ENCODE data around the gene FIGNL1. TPM values are rescaled to one million over a fixed set of nuclear protein-coding genes. Genes with fewer than 3 reads are reported as not detected.

FIGNL1 gene
- total RNA-seq, 1 donor from 2014 or later, result 36.3 TPM

DNA sequence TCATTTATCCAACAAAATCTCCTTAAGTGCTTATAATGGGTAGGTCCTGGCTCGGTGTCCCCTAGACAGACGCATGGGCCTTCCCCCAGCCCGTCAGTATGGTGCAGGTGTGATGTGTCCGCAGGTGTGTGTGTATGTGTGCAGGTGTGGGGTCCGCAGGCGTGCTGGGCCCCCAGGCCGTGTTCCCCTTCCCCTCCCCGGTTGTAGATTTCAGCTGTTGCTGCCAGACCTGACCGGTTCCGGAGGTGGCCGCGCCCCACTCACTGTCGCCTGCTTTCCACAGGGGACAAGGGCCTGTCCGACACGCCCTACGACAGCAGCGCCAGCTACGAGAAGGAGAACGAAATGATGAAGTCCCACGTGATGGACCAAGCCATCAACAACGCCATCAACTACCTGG is 50.5 kb downstream of the FIGNL1 start:
- intact Hi-C loops (cut with micrococcal nuclease), result loop anchor here (5.0 kb wide), 1 partner anchor 37 kb away; no protein-coding TSS in a partner anchor

GRCh38 chr7:50399206-50399605 is 50.9 kb downstream of the FIGNL1 start:
- intact Hi-C loops (cut with micrococcal nuclease), result loop anchor here (5.0 kb wide), 1 partner anchor 37 kb away; no protein-coding TSS in a partner anchor

GRCh38 chr7:50397971-50398324 is 52.2 kb downstream of the FIGNL1 start:
- intact Hi-C loops (cut with micrococcal nuclease), result loop anchor here (2.0 to 5.0 kb wide), 3 partner anchors 17 to 53 kb away; partner anchors contain the start of gene FIGNL1

DNA sequence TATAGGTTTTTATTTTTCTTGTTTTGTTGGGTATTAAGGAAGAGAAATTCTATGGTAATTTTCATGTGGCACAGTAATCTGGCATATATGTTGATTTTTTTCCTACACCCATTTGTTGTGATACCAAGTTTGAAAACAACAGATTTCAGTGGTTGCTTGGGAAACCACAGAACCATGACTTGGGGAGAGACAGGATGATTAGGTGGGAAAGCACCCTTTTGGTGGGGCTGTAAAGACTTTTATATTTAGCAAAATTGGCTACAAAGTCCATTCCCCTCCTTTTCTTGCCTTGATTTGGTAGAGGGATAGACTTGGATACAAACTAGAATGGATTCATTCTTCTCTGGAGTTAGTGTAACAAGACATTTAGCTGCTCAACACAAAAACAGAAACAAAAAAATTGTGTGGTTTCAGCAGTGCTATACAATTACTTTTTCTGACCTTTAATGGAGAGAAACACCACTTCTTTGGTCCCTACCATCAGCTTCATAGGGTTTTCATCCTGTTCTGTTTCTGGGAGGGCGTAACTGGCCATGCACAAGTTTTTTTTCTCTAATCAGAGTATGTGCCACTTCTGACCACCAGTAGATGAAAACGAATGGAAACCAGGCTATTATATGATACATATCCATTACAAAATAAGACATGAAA is 52.7 kb downstream of the FIGNL1 start:
- intact Hi-C loops (cut with micrococcal nuclease), result loop anchor here (2.0 to 5.0 kb wide), 3 partner anchors 17 to 53 kb away; partner anchors contain the start of gene FIGNL1

DNA sequence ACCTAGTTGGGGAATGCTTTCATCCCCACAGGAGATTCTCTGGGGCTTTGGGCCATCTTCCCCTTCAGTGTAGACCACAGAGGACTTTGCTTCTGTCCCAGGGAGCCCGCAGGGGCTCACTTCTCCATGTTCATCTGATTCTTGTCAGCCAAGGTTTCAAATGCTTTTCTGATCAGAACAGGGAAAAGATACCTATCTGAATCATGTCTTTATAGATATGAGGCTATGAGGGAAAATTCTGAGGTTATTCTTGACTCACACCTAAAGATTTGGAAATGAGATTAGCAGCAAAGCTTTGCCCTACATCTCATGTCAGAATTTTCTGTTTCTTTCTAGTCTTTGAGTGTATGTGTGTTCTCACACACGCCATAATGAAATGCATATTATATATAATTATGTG is 53.3 kb downstream of the FIGNL1 start:
- intact Hi-C loops (cut with micrococcal nuclease), result loop anchor here (2.0 to 5.0 kb wide), 3 partner anchors 18 to 54 kb away; partner anchors contain the start of gene FIGNL1

- intact Hi-C loops (cut with micrococcal nuclease), result no loop called here
Observed at GRCh38 chr7:50394315-50394714, 55.8 kb downstream of the FIGNL1 start.

Other genes starting within 250 kb of the FIGNL1 start
- 473 and 486 TPM in 2 replicates for gene IKZF1, start 145.6 kb downstream of the FIGNL1 start, total RNA-seq
- 0.55 TPM in 1 of 2 replicates, not detected in the other for gene DDC, start 115.1 kb upstream of the FIGNL1 start, total RNA-seq